Adipose tissue (tissue), 3 donors: ENCODE results near the gene GRK5. TPM values are rescaled to one million over a fixed set of nuclear protein-coding genes. Genes with fewer than 3 reads are reported as not detected.

Source experiments
- H3K27ac ChIP-seq: one replicate; pipeline ENCODE4 v1.5.1; 2013; ENCODE audit warnings: low read depth, low read length
- WGBS, 3 donors: extraction: QIAGEN DNeasy Blood & Tissue Kit; methylation state at CpG; one replicate each; pipeline ENCODE4 v1.1.7; 2013; 5-methylcytosine and 5-hydroxymethylcytosine counted together
- polyA plus RNA-seq, 3 donors: library from polyadenylated mRNA; stranded (reverse); fragments of 200-250 nt; gene quantifications; one replicate each; pipeline ENCODE4 v1.2.3, GENCODE V29; 2013
- donor health status: healthy with polysubstance abuse.
- donor health status: Bipolar disorder and iron deficiency.
- donor health status: healthy.

GRK5 gene
- polyA plus RNA-seq, 3 donors: 3.2 to 38.5 (median 20.8) TPM

- H3K27ac ChIP-seq: no peak overlapping the region
- WGBS, 3 donors: 73 to 86% (median 78%) methylated on average over 9 to 10 of the region's 11 CpGs
Measured at GRCh38 chr10:119394657-119395279, 187.4 kb downstream of the GRK5 start.

- WGBS, 3 donors: 52 to 86% (median 60%) methylated on average over 24 of the region's 24 CpGs
- no peak overlapping the region for H3K27ac ChIP-seq
Measured at GRCh38 chr10:119395280-119396007, 188.1 kb downstream of the GRK5 start.

DNA sequence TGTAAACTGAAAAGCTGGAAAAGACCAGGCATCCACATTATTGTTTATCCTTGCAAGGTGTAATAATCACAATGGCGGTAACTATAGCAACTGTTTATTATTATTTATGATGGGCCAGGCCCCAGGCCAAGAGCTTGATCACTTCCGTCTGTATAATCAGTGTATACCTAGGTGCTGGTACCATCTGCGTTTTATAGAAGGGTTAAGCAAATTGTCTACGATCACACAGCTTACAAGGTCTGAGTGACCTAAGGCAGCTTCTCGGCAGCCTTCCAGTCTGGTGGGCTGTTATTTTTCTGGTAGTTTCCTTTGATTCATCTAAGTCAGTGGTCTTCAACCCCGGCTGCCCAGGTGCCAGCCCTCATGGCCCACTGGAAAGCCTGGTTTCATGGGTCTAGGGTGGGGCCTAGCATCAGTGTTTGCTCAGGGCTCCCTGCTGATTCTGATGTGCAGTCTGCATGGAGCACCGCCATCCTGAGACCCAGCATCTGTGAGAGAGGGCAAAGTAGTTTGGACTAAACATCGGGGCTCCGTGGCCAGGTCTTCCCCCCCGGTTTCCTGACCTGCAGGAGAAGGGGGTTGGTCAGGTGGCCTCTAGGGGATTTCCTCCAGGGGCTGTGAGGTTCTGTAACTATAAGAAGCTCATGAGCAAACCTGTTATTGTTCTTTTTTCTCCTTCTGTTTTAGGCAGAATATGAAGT is 188.8 kb downstream of the GRK5 start:
- no peak overlapping the region for H3K27ac ChIP-seq
- WGBS, 3 donors: 74 to 84% (median 76%) methylated on average over 10 of the region's 10 CpGs

DNA sequence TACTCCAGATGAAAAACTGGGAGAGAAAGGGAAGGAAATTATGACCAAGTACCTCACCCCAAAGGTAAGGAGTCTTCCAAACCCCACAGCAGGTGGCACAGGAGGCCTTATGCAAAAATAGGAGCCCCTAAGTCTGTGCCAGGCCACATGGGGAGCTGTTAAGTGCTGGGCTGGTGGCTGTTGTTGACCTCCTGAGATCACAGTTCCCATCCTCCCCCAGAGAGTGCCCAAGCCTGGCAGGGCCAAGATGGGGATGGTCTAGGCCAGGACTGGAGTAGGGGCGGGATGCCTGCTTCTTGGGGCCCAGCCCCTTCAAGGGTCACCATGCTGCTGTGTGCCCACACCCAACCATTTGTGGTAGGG is 189.3 kb downstream of the GRK5 start:
- 100% methylated on average over 1 of the region's 1 CpG for WGBS, 3 donors
- no peak overlapping the region for H3K27ac ChIP-seq

- WGBS, 3 donors: 94 to 99% (median 96%) methylated on average over 6 of the region's 6 CpGs
- no peak overlapping the region for H3K27ac ChIP-seq
Measured at GRCh38 chr10:119397416-119397815, 190.0 kb downstream of the GRK5 start.

GRCh38 chr10:119398996-119399395 is 191.6 kb downstream of the GRK5 start:
- 63 to 83% (median 75%) methylated on average over 5 of the region's 5 CpGs for WGBS, 3 donors
- no peak overlapping the region for H3K27ac ChIP-seq

GRCh38 chr10:119399466-119399865 is 192.1 kb downstream of the GRK5 start:
- WGBS, 3 donors: 90 to 99% (median 93%) methylated on average over 3 of the region's 3 CpGs
- no peak overlapping the region for H3K27ac ChIP-seq

DNA sequence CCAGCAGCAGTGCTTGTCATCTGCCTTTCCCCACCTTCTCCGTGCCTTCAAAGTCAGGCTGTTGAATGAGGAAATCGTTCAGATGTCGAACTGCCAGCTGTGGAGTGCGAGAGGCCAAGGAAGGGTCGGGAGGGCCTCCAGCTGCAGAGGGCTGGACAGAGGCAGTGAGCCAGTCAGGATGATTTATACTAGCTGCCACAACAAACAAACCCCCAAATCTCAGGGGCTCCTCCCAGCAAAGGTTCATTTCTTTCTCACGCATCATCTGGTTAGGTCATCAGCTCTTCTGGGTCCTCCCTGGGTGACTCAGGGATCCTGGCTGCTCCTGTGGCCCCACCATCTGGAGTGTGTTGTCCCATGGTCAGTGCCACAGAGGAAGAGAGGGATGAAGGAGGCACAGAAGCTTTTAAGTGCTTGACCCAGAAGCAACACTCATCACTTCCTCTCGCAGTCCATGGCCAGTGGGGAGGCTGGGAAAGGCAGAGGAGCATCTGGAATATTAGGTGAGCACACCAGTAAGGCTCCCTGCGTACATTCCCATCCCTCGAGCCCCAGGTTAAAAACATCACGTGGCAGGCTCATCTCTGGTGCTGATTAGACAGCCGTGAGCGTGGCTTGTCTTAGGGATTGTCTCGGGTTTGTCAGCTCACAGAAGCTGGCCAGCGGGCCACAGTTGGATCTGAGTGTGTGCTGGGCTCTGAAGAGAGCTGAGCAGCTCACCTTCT is 194.5 kb downstream of the GRK5 start:
- no peak overlapping the region for H3K27ac ChIP-seq
- WGBS, 3 donors: 33 to 62% (median 50%) methylated on average over 14 of the region's 14 CpGs

DNA sequence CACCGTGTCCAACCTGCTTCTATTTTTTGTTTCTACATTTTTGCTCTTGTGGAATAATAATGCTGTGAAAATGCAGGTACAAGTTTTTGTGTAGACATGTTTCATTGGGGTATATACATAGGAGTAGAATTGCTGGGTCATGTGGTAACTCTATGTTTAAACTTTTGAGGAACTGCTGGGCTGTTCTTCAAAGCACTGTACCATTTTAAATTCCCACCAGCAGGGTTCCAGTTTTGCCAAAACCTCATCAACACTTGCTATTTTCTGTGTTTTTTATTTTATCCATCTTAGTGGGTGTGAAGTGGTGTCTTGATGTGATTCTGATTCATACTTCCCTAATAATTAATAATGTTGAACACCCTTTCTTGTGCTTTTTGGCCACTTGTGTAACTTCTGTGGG is 196.6 kb downstream of the GRK5 start:
- WGBS, 3 donors: 96 to 100% (median 98%) methylated on average over 1 of the region's 1 CpG
- no peak overlapping the region for H3K27ac ChIP-seq

DNA sequence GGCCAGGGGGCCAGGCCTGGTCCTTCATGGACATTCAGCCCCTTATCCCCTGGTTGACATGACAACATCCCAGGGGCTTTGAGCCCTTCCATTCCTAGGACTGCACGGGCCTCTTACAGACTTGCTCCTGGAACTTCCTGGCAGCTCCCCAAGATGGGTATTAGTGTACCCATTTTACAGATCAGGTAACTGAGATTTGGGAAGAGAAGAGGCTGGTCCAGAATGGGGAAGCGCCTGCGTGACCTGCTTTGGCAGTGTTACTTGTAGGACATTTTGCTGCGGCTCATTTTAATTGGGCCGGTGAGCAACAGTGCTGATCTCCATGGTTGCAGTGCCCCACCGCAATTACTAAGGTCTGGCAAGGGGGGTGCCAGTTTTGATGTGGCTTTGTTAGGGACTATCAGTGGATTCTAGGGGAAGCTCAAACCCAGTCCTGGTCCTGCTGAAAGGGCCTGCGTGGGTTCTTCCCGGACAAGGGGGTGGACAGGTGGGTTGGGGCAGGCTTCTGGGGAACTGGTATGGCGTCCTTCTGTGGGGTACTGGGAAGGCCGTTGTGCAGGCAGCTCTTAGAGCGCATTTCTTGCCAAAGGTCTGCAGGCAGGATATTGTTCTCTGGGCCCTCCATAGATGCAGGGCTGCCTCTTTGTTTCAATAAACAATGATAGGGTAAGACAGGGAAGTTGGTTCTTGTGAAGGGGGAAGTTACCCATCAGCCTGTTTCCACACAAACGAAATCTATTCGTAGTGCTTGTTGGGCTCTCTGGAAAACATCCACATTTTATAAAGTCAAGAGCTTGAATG is 197.5 kb downstream of the GRK5 start:
- WGBS, 3 donors: 68 to 87% (median 70%) methylated on average over 13 of the region's 13 CpGs

GRCh38 chr10:119405520-119405807 is 198.1 kb downstream of the GRK5 start:
- WGBS, 3 donors: 51 to 70% (median 54%) methylated on average over 8 of the region's 8 CpGs
- no peak overlapping the region for H3K27ac ChIP-seq

More for the DNA sequence above, 197.5 kb downstream of the GRK5 start:
- H3K27ac ChIP-seq: no peak overlapping the region

- WGBS, 3 donors: 79 to 87% (median 81%) methylated on average over 3 of the region's 3 CpGs
- no peak overlapping the region for H3K27ac ChIP-seq
Measured at GRCh38 chr10:119406137-119406536, 198.8 kb downstream of the GRK5 start.

- no peak overlapping the region for H3K27ac ChIP-seq
- 60 to 86% (median 61%) methylated on average over 7 of the region's 7 CpGs for WGBS, 3 donors
Measured at GRCh38 chr10:119406601-119407253, 199.4 kb downstream of the GRK5 start.

DNA sequence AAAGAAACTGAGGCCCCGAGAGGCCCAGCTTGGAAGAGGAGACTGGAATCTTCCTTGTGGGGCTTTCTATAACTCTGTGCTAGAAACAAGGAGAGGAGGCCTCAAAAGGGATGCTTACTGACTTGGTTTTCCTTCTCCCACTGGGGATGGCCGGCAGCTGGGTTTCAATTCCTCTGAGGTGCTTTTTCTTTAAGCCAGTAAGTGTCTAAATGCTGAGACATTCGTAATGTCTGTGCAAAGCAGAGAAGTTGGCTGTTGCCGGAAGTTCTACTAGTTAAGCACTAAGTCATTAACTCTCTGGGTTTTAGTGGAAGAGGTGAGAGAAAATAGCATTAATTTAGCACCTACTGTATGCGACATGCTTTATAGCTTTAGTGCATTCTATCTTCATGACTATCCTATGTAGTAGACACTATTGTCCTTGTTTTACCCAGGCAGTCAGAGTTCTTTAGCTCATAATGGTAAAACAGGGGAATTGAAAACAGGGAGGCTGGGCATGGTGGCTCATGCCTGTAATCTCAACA is 199.9 kb downstream of the GRK5 start:
- WGBS, 3 donors: 68 to 86% (median 76%) methylated on average over 5 of the region's 5 CpGs
- no peak overlapping the region for H3K27ac ChIP-seq

DNA sequence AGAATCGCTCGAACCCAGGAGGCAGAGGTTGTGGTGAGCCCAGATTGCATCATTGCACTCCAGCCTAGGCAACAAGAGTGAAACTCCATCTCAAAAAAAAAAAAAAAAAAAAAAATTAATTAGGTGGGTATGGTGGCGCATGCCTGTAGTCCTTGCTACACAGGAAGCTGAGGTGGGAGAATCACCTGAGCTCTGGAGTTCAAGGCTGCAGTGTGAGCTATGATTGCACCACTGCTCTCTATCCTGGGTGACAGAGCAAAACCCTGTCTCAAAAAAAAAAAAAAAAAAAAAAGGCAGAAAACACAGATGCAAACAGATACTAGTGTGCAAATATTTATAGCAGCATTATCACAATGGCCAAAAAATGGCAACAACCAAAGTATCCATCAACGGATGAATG is 200.7 kb downstream of the GRK5 start:
- WGBS, 3 donors: 70 to 90% (median 72%) methylated on average over 4 of the region's 4 CpGs
- no peak overlapping the region for H3K27ac ChIP-seq

- WGBS, 3 donors: 79 to 89% (median 89%) methylated on average over 14 of the region's 14 CpGs
- H3K27ac ChIP-seq: no peak overlapping the region
Measured at GRCh38 chr10:119408969-119409371, 201.6 kb downstream of the GRK5 start.

DNA sequence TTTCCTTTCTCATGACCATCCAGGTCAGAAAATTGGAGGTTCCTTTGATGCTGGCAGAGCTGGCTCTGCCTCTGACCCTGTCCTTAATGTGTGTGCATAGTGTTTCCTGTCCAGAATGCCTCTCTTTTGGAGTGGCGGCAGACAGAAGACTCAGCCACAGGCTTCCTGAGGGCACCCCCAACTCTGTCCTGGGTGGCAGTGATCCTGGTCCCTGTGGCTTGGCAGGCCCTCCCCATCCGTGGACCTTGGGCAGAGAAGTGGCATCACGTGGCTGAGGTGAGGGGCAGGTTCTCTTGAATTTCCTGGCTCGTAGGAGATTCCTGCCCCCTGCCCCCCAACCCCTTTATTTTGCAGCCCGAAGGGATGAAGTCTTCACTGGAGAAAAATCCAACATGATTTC is 202.0 kb downstream of the GRK5 start:
- H3K27ac ChIP-seq: no peak overlapping the region
- 74 to 86% (median 81%) methylated on average over 5 of the region's 5 CpGs for WGBS, 3 donors

GRCh38 chr10:119409906-119410305 is 202.5 kb downstream of the GRK5 start:
- no peak overlapping the region for H3K27ac ChIP-seq
- WGBS, 3 donors: 73 to 80% (median 80%) methylated on average over 18 of the region's 18 CpGs
